Cardiac muscle cell (in vitro differentiated cells and primary cell): Measurements from ENCODE around the gene CEMIP2. TPM values are rescaled to one million over a fixed set of nuclear protein-coding genes. Genes with fewer than 3 reads are reported as not detected.

Experiments
- DNase-seq, 2 donors: peaks; one replicate each; pipeline versions ENCODE4 v3.0.0 to v3.0.0-alpha.2; 2010 to 2017; ENCODE audit warnings: low read depth in 1 of 2, low spot score in 1 of 2
- H3K27ac ChIP-seq: fragments of 200-600 bp; sonication (generic); 2 replicates; pipeline ENCODE4 v1.5.1; 2016
- H3K27me3 ChIP-seq: fragments of 200-600 bp; sonication (generic); 2 replicates; pipeline ENCODE4 v1.6.0; 2016; ENCODE audit warnings: control low read depth
- H3K36me3 ChIP-seq: fragments of 200-600 bp; sonication (generic); 2 replicates; pipeline ENCODE4 v1.5.1; 2016; ENCODE audit warnings: control low read depth
- H3K4me1 ChIP-seq: fragments of 200-600 bp; sonication (generic); 2 replicates; pipeline ENCODE4 v1.8.1; 2017; ENCODE audit warnings: low read depth, mild to moderate bottlenecking, mixed run types
- H3K4me3 ChIP-seq: fragments of 200-600 bp; sonication (generic); 2 replicates; pipeline ENCODE4 v1.5.1; 2016; ENCODE audit warnings: mild to moderate bottlenecking
- H3K9me3 ChIP-seq: fragments of 200-600 bp; sonication (generic); 2 replicates; pipeline ENCODE4 v1.5.1; 2017; ENCODE audit warnings: low read depth, mild to moderate bottlenecking, control low read depth
- polyA plus RNA-seq: library from polyadenylated mRNA; unstranded; fragments of >200 nt; fragmentation: Nextera tagmentation; extraction: Ambion mirVana; gene quantifications from 2 replicates; pipeline ENCODE4 v1.2.1, GENCODE V29; 2016
- total RNA-seq: library from RNA; depleted of rRNA; stranded (reverse); fragments of >200 nt; gene quantifications from 2 replicates; pipeline ENCODE4 v1.2.3, GENCODE V29; 2016
- TF ChIP-seq, protein P1 (sequence below): IDR thresholded peaks from 2 replicates; pipeline ENCODE4 v1.5.1; 2012; ENCODE audit warnings: low read depth, mild to moderate bottlenecking, low read length

CEMIP2 gene
- total and polyA plus RNA-seq, 2 experiments from 2014 or later: 15.9 to 16.5 TPM

GRCh38 chr9:71704796-71705195 lies 63.5 kb downstream of the CEMIP2 start:
- Histone ChIP-seq H3K36me3 (peaks cover 29% of the 10 kb centered on the region), H3K4me3 (no peak overlapping the region), H3K9me3 (no peaks in the 10 kb centered on the region), H3K27ac (no peak overlapping the region), H3K27me3 (no peaks in the 10 kb centered on the region), H3K4me1 (no peaks in the 10 kb centered on the region)
- TF ChIP-seq, protein P1, sequence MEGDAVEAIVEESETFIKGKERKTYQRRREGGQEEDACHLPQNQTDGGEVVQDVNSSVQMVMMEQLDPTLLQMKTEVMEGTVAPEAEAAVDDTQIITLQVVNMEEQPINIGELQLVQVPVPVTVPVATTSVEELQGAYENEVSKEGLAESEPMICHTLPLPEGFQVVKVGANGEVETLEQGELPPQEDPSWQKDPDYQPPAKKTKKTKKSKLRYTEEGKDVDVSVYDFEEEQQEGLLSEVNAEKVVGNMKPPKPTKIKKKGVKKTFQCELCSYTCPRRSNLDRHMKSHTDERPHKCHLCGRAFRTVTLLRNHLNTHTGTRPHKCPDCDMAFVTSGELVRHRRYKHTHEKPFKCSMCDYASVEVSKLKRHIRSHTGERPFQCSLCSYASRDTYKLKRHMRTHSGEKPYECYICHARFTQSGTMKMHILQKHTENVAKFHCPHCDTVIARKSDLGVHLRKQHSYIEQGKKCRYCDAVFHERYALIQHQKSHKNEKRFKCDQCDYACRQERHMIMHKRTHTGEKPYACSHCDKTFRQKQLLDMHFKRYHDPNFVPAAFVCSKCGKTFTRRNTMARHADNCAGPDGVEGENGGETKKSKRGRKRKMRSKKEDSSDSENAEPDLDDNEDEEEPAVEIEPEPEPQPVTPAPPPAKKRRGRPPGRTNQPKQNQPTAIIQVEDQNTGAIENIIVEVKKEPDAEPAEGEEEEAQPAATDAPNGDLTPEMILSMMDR: no peak
- DNase-seq: no peak

- H3K36me3 ChIP-seq: peaks cover 25% of the 10 kb centered on the region
- no peak overlapping the region for H3K4me3 ChIP-seq
- peak in 1 of 2 donors; percentile 19 for DNase-seq
- H3K27me3 ChIP-seq: no peaks in the 10 kb centered on the region
- H3K4me1 ChIP-seq: no peaks in the 10 kb centered on the region
- TF ChIP-seq, protein P1: no peak
- H3K9me3 ChIP-seq: no peaks in the 10 kb centered on the region
- H3K27ac ChIP-seq: no peak overlapping the region
These were observed 65.0 kb downstream of the CEMIP2 start for GRCh38 chr9:71703172-71703872.

DNA sequence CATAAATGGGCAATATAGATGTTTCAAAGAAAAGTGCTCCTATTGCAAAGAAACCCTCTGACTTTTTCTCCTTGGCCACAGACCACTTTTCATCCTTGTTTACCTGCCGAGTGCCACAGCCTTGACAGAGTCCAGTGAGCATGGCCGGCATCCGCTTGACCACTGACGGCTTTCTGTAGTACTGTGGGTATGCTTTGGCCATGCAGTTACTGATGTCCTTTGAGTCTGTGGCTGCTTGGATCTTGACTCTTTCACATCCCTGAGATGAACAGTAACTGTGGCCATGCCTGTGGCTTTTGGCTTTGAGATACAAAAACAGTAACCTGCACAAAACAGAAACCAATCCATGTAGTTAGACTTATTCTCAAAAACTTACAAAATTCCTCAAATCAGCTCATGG lies 70.4 kb downstream of the CEMIP2 start:
- Histone ChIP-seq H3K9me3 (no peaks in the 10 kb centered on the region), H3K4me3 (no peak overlapping the region), H3K4me1 (peaks cover 6% of the 10 kb centered on the region), H3K27ac (no peak overlapping the region), H3K27me3 (no peaks in the 10 kb centered on the region), H3K36me3 (peaks cover 25% of the 10 kb centered on the region)
- no peak for DNase-seq
- TF ChIP-seq, protein P1: no peak

GRCh38 chr9:71694332-71694731 lies 74.0 kb downstream of the CEMIP2 start:
- Histone ChIP-seq H3K9me3 (no peaks in the 10 kb centered on the region), H3K4me1 (peaks cover 6% of the 10 kb centered on the region), H3K4me3 (no peak overlapping the region), H3K27me3 (no peaks in the 10 kb centered on the region), H3K36me3 (peaks cover 15% of the 10 kb centered on the region), H3K27ac (no peak overlapping the region)
- TF ChIP-seq, protein P1: no peak
- DNase-seq: no peak

DNA sequence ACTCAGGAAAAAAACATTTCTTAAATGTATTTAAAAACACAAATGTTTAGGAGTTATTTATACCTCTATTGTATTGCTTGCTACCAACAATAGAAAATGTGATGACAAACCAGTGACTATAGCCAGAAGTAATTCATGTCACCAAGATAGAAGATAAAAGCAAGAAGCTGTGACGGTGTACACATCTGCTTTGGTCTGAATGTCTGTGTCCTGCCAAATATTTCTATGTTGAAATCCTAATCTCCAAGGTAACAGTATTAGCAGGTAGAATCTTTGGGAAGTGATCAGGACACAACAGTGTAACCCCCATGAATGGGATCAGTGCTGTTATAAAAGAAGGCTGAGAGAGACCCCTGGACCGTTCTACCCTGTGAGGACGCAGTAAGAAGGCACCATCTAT lies 74.7 kb downstream of the CEMIP2 start:
- DNase-seq: no peak
- peaks cover 6% of the 10 kb centered on the region for H3K4me1 ChIP-seq
- H3K36me3 ChIP-seq: peaks cover 16% of the 10 kb centered on the region
- H3K9me3 ChIP-seq: no peaks in the 10 kb centered on the region
- no peaks in the 10 kb centered on the region for H3K27me3 ChIP-seq
- TF ChIP-seq, protein P1: no peak
- H3K27ac ChIP-seq: no peak overlapping the region
- H3K4me3 ChIP-seq: no peak overlapping the region
